OCI-LY3 (cell line): ENCODE data around the gene TRPC3.

ENCODE experiments used
- H2AFZ ChIP-seq: fragments of 200-600, 300-600 bp; shearing (Covaris generic); 2 replicates; pipeline ENCODE4 v1.6.0; 2014; ENCODE audit warnings: antibody characterized with exemption, low read depth, low read length
- H3K27ac ChIP-seq: fragments of 200-600, 300-600 bp; sonication (generic); 2 replicates; pipeline ENCODE4 v1.5.1; 2014; ENCODE audit warnings: mild to moderate bottlenecking, low read length, moderate library complexity, mixed read lengths
- H3K27me3 ChIP-seq: fragments of 200-600, 300-600 bp; sonication (generic); 2 replicates; pipeline ENCODE4 v1.6.1; 2014; ENCODE audit warnings: low read depth, low read length, mixed read lengths
- H3K36me3 ChIP-seq: fragments of 200-600, 300-600 bp; sonication (generic); replicated peaks from 2 replicates; pipeline ENCODE3; 2014; ENCODE audit warnings: low read depth, low read length, mixed read lengths
- H3K4me1 ChIP-seq: fragments of 300-600, 200-600 bp; sonication (generic); 2 replicates; pipeline ENCODE4 v1.6.1; 2014; ENCODE audit warnings: low read length, mixed read lengths
- H3K4me2 ChIP-seq: fragments of 200-600, 300-600 bp; sonication (generic); 2 replicates; pipeline ENCODE4 v1.6.1; 2014; ENCODE audit warnings: low read length, mixed read lengths
- H3K4me3 ChIP-seq: fragments of 300-600, 200-600 bp; sonication (generic); 2 replicates; pipeline ENCODE4 v1.5.1; 2014; ENCODE audit warnings: antibody characterized with exemption, mild to moderate bottlenecking, low read length, moderate library complexity
- H3K79me2 ChIP-seq: fragments of 300-600, 200-600 bp; shearing (Covaris generic); 2 replicates; pipeline ENCODE4 v1.6.1; 2014; ENCODE audit warnings: mild to moderate bottlenecking, low read length, mixed read lengths
- H3K9ac ChIP-seq: fragments of 300-600, 200-600 bp; shearing (Covaris generic); 2 replicates; pipeline ENCODE4 v1.6.0; 2014; ENCODE audit warnings: mild to moderate bottlenecking, low read length, moderate library complexity
- H3K9me3 ChIP-seq: fragments of 200-600, 300-600 bp; shearing (Covaris generic); 2 replicates; pipeline ENCODE4 v1.6.1; 2014; ENCODE audit warnings: low read length, mixed read lengths; ENCODE audit not compliant: insufficient read depth
- H4K20me1 ChIP-seq: fragments of 200-600, 300-600 bp; sonication (generic); 2 replicates; pipeline ENCODE4 v1.6.1; 2016; ENCODE audit warnings: low read length, mixed read lengths; ENCODE audit not compliant: insufficient read depth
- CTCF ChIP-seq: fragments of 200-600, 300-600 bp; sonication (generic); IDR thresholded peaks from 2 replicates; pipeline ENCODE4 v1.5.1; 2014; ENCODE audit warnings: antibody characterized with exemption, low read length, low read depth
- EZH2phosphoT487 ChIP-seq: fragments of 200-600 bp; shearing (Covaris generic); IDR thresholded peaks from 2 replicates; pipeline ENCODE4 v1.6.1; 2018; ENCODE audit warnings: antibody characterized with exemption, mixed run types, low read depth

TRPC3 gene

GRCh38 chr4:121879135-121879534 lies 72.7 kb downstream of the TRPC3 start:
- no peak overlapping the region for H3K9ac ChIP-seq
- no peak for TF ChIP-seq EZH2phosphoT487
- TF ChIP-seq CTCF: no peak
- H3K79me2 ChIP-seq: no peaks in the 10 kb centered on the region
- H3K4me1 ChIP-seq: 0 out of 2 replicates have a peak, but pooled peaks cover 3% of the 10 kb centered on the region
- H3K27me3 ChIP-seq: no peaks in the 10 kb centered on the region
- H2AFZ ChIP-seq: no peak overlapping the region
- no peak overlapping the region for H3K4me3 ChIP-seq
- H4K20me1 ChIP-seq: no peaks in the 10 kb centered on the region
- no peaks in the 10 kb centered on the region for H3K9me3 ChIP-seq
- no peak overlapping the region for H3K27ac ChIP-seq
- no peak overlapping the region for H3K4me2 ChIP-seq
- H3K36me3 ChIP-seq: no peaks in the 10 kb centered on the region

GRCh38 chr4:121877041-121877773 lies 74.7 kb downstream of the TRPC3 start:
- TF ChIP-seq EZH2phosphoT487 (no peak), CTCF (no peak)
- Histone ChIP-seq H4K20me1 (no peaks in the 10 kb centered on the region), H3K9ac (no peak overlapping the region), H3K9me3 (no peaks in the 10 kb centered on the region), H3K79me2 (no peaks in the 10 kb centered on the region), H3K4me1 (0 out of 2 replicates have a peak, but pooled peaks cover 3% of the 10 kb centered on the region), H3K27ac (no peak overlapping the region), H3K4me2 (no peak overlapping the region), H2AFZ (no peak overlapping the region), H3K4me3 (no peak overlapping the region), H3K36me3 (no peaks in the 10 kb centered on the region), H3K27me3 (no peaks in the 10 kb centered on the region)

GRCh38 chr4:121876070-121876469 lies 75.8 kb downstream of the TRPC3 start:
- no peak overlapping the region for H3K9ac ChIP-seq
- H3K27me3 ChIP-seq: no peaks in the 10 kb centered on the region
- H3K79me2 ChIP-seq: no peaks in the 10 kb centered on the region
- no peak overlapping the region for H3K27ac ChIP-seq
- TF ChIP-seq CTCF (no peak), EZH2phosphoT487 (no peak)
- no peaks in the 10 kb centered on the region for H3K36me3 ChIP-seq
- H3K9me3 ChIP-seq: no peaks in the 10 kb centered on the region
- no peaks in the 10 kb centered on the region for H4K20me1 ChIP-seq
- H2AFZ ChIP-seq: no peak overlapping the region
- H3K4me1 ChIP-seq: 0 out of 2 replicates have a peak, but pooled peaks cover under 1% of the 10 kb centered on the region
- H3K4me2 ChIP-seq: no peak overlapping the region
- H3K4me3 ChIP-seq: no peak overlapping the region

- no peaks in the 10 kb centered on the region for H3K79me2 ChIP-seq
- H3K9me3 ChIP-seq: no peaks in the 10 kb centered on the region
- H3K9ac ChIP-seq: no peak overlapping the region
- no peak overlapping the region for H3K4me2 ChIP-seq
- no peak overlapping the region for H3K4me3 ChIP-seq
- no peaks in the 10 kb centered on the region for H3K4me1 ChIP-seq
- no peak overlapping the region for H2AFZ ChIP-seq
- H3K36me3 ChIP-seq: no peaks in the 10 kb centered on the region
- H3K27ac ChIP-seq: no peak overlapping the region
- no peaks in the 10 kb centered on the region for H3K27me3 ChIP-seq
- TF ChIP-seq CTCF: no peak
- TF ChIP-seq EZH2phosphoT487: no peak
- H4K20me1 ChIP-seq: no peaks in the 10 kb centered on the region
Measured at GRCh38 chr4:121875652-121876051, 76.2 kb downstream of the TRPC3 start.
